ENCODE measurements around the gene SIRPB1. TPM values are rescaled to one million over a fixed set of nuclear protein-coding genes. Genes with fewer than 3 reads are reported as not detected.
"Not testable (repeated sequence)": the region's sequence is repeated elsewhere in the genome, so short reads cannot be mapped to it uniquely, and the experiment has no call there.

SIRPB1 gene
- total RNA-seq, 2 donors from 2014 or later: 1.9 to 11.2 TPM

- no peak for DNase-seq (ENCODE audit: low spot score)
- intact Hi-C loops (cut with DNase I): no loop called here
Observed at GRCh38 chr20:1616858-1617434, 2.9 kb downstream of the SIRPB1 start.

- DNase-seq (ENCODE audit: low spot score); intact Hi-C loops (cut with DNase I): not testable (repeated sequence)
Observed at GRCh38 chr20:1610404-1610803, 9.4 kb downstream of the SIRPB1 start.

DNA sequence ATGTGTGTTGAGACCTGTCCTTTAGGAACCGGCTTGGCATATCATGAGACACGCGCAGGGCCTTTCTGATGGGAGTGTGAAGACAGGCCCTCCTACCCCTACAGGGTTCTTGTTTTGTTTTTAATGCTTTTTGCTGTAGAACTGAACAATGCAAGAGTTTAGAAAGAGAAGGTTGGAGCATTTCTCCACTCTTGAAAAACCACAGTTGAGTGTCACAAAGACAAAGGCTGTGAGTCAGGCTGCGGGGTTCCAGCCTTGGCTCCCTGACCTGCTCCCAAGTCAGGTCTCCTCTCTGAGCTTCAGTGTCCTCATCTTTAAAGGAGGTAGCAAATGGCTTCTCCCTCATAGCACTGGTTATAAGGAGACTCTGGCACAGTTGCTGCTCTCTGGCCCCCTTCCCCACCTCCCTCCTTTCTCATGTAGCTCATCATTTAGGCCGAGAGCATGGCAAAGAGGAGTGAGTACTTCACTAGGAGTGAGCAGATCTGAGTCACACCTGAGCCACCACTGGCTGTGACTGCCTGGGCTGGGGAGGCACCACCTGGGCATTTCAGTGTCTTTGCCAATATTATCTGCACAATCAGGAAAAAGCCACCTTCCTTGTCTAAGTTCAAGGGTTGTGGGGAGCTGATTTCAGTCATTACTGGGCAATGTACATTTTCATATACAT, 11.0 kb downstream of the SIRPB1 start:
- intact Hi-C loops (cut with DNase I); DNase-seq (ENCODE audit: low spot score): not testable (repeated sequence)

DNA sequence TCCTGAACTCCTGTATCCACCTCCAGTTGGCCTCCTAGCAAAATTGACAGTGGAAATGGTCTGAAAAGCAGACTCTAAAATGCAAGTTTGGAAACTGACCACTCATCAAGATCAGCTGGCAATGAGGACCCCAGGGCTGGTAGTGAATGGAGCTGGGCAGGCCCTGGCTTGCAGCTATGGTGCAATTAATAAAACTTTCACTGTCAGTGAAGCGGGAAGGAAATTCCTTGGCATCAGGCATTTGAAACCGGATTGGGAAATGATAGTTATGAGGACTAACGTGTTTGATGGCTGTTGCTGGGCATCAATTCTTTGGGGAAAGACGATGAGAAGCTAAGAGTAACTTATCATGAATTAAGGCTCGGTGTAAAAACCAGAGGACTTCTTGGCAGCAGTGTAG, 19.1 kb downstream of the SIRPB1 start:
- DNase-seq (ENCODE audit: low spot score): no peak
- intact Hi-C loops (cut with DNase I): no loop called here

DNA sequence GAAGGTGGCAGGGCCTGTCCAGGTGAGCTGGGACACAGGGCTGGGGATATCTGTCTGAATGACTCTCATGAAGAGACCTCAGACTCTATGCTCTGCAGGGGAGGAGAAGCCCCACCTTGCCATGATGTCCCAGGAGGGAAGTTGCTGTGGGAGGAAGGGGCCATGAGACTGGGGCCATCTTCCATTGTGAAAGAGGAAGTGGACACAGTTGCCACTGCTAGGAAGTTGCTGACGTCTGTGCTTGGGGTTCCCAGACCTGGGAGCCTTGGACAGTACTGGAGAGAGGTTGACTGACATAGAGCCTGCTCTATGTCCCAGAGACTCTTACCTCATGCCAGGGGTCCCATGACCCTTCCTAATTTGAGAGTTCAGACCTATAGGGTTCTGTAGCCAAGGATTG, 24.5 kb downstream of the SIRPB1 start:
- intact Hi-C loops (cut with DNase I): no loop called here
- no peak for DNase-seq (ENCODE audit: low spot score)

DNA sequence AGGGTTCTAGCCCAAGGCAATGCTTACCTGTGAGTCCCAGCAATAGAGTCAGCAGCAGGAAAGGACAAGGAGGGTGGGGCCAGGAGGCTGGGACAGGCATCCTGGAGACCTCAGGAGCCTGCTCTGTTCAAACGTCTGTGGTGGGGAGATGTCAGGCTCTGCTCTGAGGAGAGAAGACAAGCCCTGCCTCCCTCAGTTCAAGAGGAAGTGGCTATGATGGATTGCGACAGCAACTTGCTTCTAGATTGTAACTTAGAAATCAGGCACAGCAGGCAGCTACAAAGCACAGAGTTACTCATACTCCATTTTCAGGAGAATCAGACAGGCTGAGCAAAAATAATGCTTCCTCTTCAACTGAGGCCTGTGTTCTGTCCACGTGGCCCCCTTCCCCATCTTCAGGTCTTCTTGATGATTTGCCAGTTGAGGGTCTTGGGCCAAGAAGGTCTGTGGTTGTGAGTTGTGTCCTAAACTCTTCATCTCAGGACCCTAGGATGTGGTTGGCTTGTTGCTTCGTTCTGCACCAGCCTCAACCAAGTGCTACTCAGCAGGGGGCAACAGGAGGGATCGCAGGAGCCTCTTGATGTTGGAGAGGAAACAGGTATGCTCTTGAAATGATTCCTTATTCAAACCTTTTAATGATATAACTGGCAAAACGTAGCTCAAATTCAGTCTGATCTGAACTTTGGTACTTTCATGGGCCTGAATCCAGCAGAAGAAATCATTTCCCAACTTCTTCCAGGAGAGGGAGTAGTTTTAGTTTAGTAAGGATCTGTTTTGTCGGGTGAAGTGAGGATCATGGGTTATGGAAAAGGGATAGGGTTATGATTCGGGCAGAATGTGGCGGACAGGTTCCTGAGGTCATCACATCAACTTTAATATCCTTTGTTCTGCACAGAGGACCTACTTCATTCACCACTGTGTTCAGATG, 31.0 kb downstream of the SIRPB1 start:
- intact Hi-C loops (cut with DNase I): no loop called here
- no peak for DNase-seq (ENCODE audit: low spot score)

DNA sequence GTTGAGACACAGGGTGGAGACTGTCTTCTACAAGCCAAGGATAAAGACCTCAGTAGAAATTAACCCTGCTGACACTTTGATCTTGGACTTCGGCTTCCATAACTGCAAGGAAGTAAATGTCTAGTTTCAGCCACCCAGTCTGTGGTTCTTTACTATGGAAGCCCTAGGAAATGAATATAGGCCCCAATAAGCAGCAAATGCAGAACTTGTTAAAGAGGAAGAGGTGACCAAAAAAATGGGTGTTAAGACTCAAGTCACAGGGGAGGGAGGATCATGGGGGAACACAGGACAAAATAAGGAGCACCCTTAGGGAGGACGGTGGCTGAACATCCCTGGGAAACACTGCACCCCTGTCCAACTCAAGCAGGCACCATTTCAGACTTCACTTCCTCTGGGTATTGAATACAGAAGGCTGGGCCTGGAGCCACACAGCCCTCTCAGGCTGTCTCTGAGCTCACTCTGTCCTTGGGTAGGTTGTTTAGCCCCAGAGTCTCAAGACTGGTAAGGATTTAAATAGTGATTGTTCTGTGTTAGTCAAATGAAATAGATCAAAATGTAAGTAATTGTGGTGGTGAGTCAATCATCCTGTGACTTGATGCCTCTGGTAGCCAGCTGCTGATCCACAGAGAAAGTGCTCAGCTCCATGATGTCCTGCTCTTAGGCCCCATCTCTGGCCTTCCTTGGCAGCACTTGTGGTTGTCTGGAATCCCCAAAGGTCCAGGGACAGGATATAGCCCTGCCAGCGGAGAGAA, 31.9 kb downstream of the SIRPB1 start:
- no peak for DNase-seq (ENCODE audit: low spot score)
- intact Hi-C loops (cut with DNase I): no loop called here

DNA sequence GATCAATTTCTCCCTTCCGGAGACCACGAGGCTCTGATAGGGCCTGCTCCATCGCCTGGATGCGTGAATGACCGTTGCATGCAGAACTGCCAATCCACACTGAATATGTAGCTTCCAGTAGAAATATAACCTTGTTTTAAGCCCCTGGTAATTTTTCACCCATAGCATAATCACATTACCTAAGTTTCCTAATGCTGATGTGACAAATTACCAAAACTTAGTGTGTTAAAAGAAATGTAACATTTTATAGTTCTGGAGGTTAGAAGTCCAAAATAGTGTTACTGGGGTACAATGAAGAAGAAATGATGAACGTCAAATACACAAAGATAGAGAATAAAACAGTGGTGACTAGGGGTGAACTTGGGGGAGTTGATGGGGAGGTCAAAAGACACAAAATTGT, 40.3 kb downstream of the SIRPB1 start:
- DNase-seq (ENCODE audit: low spot score): no peak
- intact Hi-C loops (cut with DNase I): no loop called here

- no peak for DNase-seq (ENCODE audit: low spot score)
- intact Hi-C loops (cut with DNase I): no loop called here
Observed at GRCh38 chr20:1577906-1578305, 41.9 kb downstream of the SIRPB1 start.

DNA sequence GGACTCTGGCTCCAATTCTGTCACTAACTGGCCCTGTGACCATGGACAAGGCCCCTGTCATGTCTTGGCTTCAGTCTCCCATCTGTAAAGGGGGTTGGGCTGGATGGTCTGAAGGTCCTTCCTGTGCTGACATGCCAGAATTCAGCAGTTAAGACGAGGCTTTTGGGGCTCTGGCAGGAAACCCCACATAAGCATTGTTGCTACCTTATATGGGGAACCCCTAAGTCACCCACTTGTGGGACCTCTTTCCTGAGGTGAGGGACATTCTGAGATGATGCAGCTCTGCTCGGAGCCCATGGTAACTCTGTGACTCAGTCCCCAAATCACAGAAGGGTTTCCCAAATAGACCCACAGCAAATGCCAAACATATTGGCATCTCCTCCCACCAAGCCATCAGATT, 42.5 kb downstream of the SIRPB1 start:
- intact Hi-C loops (cut with DNase I): not testable (repeated sequence)

DNA sequence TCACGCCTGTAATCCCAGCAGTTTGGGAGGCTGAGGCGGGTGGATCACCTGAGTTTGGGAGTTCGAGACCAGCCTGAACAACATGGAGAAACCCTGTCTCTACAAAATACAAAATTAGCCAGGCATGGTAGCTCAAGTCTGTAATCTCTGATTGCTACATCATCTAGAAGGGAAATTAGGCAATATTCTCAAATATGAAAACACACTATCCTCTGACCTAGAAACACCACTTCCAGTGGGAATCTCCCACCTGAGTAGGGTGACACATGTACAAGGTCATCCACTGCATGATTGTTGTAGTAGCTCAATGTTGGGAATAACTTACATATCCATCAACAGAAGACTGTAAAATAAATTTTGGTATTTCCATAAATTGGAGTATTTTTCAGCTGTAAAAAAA, 43.2 kb downstream of the SIRPB1 start:
- intact Hi-C loops (cut with DNase I): no loop called here

More for the DNA sequence above, 42.5 kb downstream of the SIRPB1 start:
- DNase-seq (ENCODE audit: low spot score): not testable (repeated sequence)

GRCh38 chr20:1576003-1576402, 43.8 kb downstream of the SIRPB1 start:
- intact Hi-C loops (cut with DNase I); DNase-seq (ENCODE audit: low spot score): not testable (repeated sequence)

More for the DNA sequence above, 43.2 kb downstream of the SIRPB1 start:
- DNase-seq (ENCODE audit: low spot score): no peak

GRCh38 chr20:1571583-1571982, 48.2 kb downstream of the SIRPB1 start:
- intact Hi-C loops (cut with DNase I); DNase-seq (ENCODE audit: low spot score): not testable (repeated sequence)

Other genes starting within 250 kb of the SIRPB1 start
- 100 to 1,000 TPM; 239 to 274 TPM for gene FKBP1A, start 227.0 kb downstream of the SIRPB1 start, total RNA-seq
- 10 to 100 TPM; 58.7 to 62.0 TPM for gene NSFL1C, start 153.2 kb downstream of the SIRPB1 start, total RNA-seq
- 10 to 100 TPM in 1 of 2 donors, 1 to 10 TPM in 1; 8.8 to 13.3 TPM for gene SIRPB2, start 128.6 kb downstream of the SIRPB1 start, total RNA-seq
- under 1 TPM in 1 of 2 donors, not detected in 1; 0.24 TPM for gene SIRPD, start 62.3 kb downstream of the SIRPB1 start, total RNA-seq
- under 1 TPM in 1 of 2 donors, not detected in 1; 0.19 TPM for gene SIRPG, start 37.8 kb upstream of the SIRPB1 start, total RNA-seq

All from posterior vena cava (tissue), 2 donors.